Retina (tissue), 1 donor: ENCODE data around the gene SPIRE1.
"Not testable (repeated sequence)": the region's sequence is repeated elsewhere in the genome, so short reads cannot be mapped to it uniquely, and the experiment has no call there.

ENCODE experiments used
- DNase-seq: peaks from one replicate; pipeline ENCODE4 v3.0.0-alpha.2; 2016

The SPIRE1 gene

DNA sequence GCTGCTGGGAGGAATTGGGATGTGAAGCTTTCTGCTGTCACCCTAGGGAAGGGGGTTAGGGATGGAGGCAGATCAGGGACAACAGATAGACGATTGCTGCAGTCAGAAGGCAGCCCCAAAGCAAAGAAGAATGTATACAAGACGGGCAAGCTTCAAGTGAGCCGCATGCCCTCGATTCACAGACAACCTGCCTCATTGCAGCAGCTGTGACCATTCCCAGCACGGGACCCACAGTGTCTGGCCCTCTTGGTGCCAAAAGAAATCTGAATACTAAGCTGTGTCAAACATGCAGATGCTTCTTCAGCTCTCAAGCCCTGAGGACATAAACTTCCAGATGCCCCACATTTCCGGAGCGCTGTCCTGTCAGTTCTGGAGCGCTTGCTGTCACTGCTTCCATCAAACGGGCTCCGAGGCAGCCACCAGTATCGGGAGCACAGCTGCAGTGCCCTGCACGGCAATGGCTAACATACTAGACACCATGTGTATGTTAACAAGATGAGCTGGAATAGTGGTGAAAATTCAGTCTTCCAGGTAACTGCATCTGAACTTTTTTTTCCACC lies 216.4 kb downstream of the SPIRE1 start:
- DNase-seq: peak; percentile 45

DNA sequence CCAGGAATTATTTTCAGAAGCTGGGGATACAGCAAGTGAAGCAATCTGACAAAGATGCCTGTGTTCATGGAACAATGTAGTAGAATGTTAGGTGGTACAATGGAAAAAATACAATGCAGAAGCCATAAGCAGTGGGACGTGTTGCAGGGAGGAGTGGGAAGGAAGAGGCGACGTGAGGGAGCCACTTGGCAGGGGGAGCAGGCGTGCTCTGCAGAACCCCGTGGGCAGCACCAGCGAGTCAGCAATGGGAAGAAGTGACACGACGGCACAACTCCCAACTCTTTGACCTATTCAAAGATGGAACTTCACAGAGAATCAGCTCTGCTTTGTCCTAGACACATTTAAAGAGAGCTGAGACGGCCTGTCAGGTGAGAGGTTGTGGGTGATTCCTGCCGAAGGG lies 219.7 kb downstream of the SPIRE1 start:
- no peak for DNase-seq

DNA sequence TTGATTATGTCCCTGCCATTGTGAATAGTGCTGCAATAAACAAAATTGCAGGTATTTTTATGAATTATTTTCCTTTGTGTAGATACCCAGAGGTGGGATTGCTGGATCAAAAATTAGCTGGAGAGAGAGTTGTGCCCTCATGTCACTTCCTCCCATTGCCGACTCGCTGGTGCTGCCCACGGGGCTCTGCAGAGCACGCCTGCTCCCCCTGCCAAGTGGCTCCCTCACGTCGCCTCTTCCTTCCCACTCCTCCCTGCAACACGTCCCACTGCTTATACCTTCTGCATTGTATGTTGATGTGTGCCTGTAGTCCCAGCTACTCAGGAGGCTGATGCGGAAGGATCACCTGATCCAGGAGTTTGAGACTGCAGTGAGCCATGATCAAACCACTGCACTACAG lies 222.0 kb downstream of the SPIRE1 start:
- no peak for DNase-seq

GRCh38 chr18:12434541-12434929 lies 223.4 kb downstream of the SPIRE1 start:
- DNase-seq: no peak

- DNase-seq: no peak
Observed at GRCh38 chr18:12433829-12434540, 223.9 kb downstream of the SPIRE1 start.

GRCh38 chr18:12432881-12433280 lies 225.0 kb downstream of the SPIRE1 start:
- DNase-seq: no peak

GRCh38 chr18:12432196-12432595 lies 225.7 kb downstream of the SPIRE1 start:
- no peak for DNase-seq

DNA sequence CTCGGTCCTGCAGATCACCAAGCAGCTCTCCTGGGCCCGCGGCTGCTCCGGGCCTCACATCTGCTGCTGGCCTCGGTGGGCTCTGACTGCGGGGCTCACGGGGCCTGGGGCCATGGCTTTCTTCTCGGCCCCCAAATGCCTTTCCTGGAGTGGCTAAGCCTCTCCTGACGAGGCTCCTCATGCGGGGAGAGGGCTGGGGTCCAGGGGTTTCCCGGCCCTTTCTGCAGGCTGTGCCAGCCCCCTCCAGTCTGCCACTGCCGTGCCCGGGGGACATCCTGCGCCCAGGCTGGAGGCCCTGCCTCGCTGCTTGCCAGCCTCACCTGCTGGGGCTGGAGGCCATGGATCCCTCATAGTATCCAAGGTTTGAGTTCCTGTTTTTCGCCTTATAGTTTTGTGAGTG lies 226.3 kb downstream of the SPIRE1 start:
- no peak for DNase-seq

DNA sequence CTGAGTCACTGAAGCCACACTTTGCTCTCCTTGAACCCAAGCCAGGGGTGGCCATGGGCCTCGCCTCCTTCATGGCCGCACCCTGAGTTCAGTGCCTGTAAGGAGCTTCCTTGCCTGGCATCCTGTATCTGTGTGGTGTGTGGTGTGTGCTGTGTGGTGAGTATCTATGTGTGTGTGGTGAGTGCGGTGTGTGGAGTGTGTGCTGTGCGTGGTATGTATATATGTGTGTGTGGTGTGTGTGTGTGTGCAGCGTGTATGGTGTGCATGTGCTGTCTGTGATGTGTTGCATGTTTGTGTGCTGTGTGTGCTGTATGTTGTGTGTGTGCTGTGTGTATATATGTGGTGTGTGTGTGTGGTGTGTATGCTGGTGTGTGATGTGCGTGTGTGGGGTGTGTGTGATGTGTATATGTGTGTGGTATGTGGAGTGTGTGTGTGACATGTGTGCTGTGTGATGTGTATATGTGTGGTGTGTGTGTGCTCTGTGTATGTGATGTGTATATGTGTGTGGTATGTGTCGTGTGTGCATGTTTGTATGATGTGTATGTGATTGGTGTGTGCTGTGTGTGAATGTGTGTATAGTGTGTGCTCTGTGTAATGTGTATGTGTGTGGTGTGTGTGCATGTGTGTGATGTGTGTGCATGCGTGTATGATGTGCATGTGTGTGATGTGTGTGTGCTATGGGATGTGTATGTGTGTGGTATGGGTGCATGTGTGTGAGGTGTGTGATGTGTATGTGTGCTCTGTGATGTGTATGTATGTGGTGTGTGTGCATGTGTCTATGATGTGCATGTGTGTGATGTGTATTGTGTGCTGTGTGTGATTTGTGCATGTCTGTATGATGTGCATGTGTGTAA lies 227.5 kb downstream of the SPIRE1 start:
- no peak for DNase-seq

GRCh38 chr18:12429556-12429955 lies 228.4 kb downstream of the SPIRE1 start:
- DNase-seq: no peak

GRCh38 chr18:12428923-12429322 lies 229.0 kb downstream of the SPIRE1 start:
- no peak for DNase-seq

GRCh38 chr18:12426924-12427323 lies 231.0 kb downstream of the SPIRE1 start:
- no peak for DNase-seq

DNA sequence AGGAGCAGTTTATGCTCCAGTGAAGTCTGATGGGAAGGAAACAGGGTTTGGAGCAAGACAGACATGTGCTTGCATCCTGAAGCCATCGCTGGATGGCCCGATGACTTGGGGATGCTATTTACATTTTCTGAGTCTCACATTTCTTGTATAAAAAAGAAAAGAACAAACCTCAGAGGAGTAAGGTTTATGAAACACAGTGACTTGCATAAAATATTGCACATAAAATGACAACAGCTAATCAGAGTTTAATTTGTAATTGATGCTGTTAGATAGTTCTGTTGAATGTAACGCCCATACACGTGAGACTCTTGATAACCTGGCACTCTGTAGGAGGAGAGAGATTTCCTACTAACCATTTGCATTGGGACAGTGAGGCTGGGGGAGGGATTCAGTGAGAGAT lies 233.7 kb downstream of the SPIRE1 start:
- no peak for DNase-seq

DNA sequence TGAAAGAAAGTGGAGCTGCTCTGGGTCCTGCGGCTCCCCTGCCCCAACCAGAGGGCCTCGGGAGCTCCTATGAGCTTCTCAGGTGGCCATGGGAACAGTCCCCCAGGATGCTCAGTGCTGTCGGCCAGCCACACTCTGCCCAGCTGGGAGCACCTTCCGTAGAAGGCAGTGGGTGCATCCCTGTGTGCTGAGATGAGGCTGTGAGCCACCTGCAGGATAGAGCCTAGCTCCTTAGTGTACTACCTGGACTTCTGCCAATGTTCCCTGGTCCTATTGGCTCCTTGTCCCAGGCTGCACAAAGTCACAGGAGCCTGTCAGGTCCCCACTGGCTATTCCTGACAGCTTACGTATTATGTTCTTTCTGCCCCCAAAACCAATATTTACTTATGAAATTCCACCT lies 234.1 kb downstream of the SPIRE1 start:
- no peak for DNase-seq

GRCh38 chr18:12423393-12423792 lies 234.5 kb downstream of the SPIRE1 start:
- DNase-seq: no peak

- no peak for DNase-seq
Observed at GRCh38 chr18:12422936-12423335, 235.0 kb downstream of the SPIRE1 start.

- DNase-seq: no peak
Observed at GRCh38 chr18:12421732-12422131, 236.2 kb downstream of the SPIRE1 start.

GRCh38 chr18:12420821-12421421 lies 237.0 kb downstream of the SPIRE1 start:
- peak; percentile 91 for DNase-seq

DNA sequence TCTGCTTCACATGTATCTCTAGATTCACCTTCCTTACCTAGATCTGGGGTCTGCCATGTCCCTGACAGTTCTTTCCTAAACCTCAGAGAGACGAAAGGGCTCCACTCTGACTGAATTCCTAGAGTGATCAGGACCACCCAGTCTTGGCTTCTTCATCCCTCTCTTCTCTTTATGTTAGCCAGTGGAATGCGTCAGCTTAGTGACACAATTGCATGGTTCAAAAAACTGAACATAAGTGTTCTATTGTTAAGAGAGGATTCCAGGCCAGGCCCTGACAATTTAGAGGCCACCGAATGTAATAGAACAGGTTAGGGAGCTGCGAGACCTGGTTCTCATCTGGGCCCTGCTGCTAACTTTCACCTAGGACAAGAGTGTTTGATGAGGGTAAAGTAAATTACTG lies 240.2 kb downstream of the SPIRE1 start:
- DNase-seq: no peak

- DNase-seq: no peak
Observed at GRCh38 chr18:12416098-12416729, 241.7 kb downstream of the SPIRE1 start.

DNA sequence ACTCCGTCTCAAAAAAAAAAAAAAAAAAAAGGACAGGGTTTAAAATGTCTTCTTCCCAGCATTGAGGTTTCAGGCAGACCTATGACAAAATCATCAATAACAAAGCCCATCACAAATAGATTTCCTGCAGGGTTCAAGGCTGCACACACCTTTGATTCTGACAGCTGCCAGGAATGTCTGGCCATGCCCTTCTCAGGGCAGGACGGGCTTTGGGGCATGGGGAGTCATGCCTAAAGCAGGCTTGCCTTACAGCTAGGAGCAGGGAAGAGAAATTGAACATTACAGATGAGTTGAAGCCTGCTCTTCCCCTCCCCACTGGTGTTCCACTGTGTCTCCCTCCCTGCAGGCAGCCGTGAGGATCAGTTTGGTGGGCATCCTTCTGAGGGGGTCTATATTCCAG lies 246.5 kb downstream of the SPIRE1 start:
- DNase-seq: no peak

DNA sequence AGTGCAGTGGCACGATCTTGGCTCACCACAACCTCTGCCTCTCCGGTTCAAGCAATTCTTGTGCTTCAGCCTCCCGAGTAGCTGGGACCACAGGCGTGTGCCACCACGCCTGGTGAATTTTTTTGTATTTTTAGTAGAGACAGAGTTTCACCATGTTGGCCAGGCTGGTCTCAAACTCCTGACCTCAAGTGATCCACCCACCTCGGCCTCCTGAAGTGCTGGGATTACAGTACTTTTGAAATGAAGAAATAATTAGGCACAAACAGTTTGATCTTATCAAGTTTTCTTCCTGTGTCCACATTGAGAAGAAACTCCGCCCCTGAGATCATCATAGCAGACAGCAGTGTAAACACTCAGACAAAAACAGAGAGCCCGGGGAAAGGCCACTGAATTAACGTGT lies 247.2 kb downstream of the SPIRE1 start:
- not testable (repeated sequence) for DNase-seq

- DNase-seq: no peak
Observed at GRCh38 chr18:12410081-12410481, 247.8 kb downstream of the SPIRE1 start.
